ENCODE results near the gene SPRN. TPM values are rescaled to one million over a fixed set of nuclear protein-coding genes. Genes with fewer than 3 reads are reported as not detected.
"Not testable (repeated sequence)": the region's sequence is repeated elsewhere in the genome, so short reads cannot be mapped to it uniquely, and the experiment has no call there.

Gene SPRN, protein sequence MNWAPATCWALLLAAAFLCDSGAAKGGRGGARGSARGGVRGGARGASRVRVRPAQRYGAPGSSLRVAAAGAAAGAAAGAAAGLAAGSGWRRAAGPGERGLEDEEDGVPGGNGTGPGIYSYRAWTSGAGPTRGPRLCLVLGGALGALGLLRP
- not detected for total RNA-seq
- long read RNA-seq, result 0 reads

DNA sequence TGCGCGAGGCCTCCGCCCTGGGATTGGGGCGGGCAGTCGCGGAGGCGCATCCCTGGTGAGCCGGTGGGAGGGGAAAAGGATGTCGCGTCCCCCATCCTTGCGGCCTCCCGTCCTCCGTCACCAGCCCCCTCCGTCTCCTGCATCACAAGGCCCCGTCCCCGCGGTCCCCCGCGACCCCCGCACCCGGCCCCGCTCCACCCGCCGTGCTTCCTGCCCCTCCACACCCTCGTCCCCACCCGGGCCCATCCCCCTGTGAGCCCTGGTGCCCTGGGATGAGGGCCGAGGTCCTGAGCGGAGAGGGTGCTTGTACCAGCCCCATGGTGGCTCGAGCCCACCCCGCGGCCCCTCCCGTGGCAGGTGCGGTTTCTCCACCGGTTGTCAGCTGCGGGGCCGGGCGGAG lies at the start of gene SPRN:
Gene SPRN, minus strand, starts transcription at position 25 of the 400 bp plus-strand sequence. CDS start 944 bp downstream, outside the sequence.
- ATAC-seq (ENCODE audit: poor library complexity), result not testable (repeated sequence)
- intact Hi-C loops (cut with DNase I), result loop anchor here (10.0 kb wide), 1 partner anchor 150 kb away; no protein-coding TSS in a partner anchor

DNA sequence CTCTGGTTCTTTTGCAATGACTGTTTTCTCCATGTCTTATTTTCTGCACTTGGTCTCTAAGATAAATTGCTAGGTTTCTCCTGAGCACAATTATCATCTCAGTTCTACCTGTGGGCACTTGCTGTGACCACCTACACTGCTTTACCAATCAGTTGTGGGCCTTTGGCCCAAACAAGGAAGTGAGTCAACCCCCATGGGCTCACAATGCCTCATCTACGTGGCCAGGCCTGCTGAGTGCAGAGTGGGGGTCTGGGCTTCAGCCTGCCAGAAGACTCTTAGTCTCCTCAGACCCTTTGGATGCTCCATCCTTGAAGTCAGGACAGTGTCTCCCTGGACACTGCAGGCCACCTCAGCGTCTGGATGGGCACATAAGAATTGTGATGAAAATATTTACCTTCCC lies 49.6 kb upstream of the SPRN start:
- intact Hi-C loops (cut with DNase I), result no loop called here
- ATAC-seq (ENCODE audit: poor library complexity) (no peak), DNase-seq (no peak)

More for the DNA sequence above, at the start of gene SPRN:
- not testable (repeated sequence) for DNase-seq

DNA sequence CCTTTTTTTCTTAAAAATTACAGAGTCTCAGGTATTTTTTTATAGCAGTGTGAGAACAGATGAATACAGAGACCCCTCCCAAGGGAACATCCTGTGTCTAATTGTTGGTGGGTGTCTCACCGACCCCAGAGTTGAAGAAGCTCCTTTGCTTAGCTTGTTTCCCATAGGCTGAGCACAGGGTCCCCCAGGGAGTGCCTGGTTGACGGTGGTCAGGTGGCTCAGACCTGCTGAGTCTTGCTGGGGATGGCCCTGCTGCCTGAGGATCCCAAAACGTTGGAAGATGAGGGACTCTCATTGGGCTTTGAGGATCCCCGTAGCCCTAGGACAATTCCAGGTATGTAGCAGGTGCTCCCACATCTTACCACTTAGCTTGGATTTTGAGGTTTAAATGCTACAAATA lies 48.8 kb upstream of the SPRN start:
- intact Hi-C loops (cut with DNase I), result no loop called here
- ATAC-seq (ENCODE audit: poor library complexity) (no peak), DNase-seq (no peak)

DNA sequence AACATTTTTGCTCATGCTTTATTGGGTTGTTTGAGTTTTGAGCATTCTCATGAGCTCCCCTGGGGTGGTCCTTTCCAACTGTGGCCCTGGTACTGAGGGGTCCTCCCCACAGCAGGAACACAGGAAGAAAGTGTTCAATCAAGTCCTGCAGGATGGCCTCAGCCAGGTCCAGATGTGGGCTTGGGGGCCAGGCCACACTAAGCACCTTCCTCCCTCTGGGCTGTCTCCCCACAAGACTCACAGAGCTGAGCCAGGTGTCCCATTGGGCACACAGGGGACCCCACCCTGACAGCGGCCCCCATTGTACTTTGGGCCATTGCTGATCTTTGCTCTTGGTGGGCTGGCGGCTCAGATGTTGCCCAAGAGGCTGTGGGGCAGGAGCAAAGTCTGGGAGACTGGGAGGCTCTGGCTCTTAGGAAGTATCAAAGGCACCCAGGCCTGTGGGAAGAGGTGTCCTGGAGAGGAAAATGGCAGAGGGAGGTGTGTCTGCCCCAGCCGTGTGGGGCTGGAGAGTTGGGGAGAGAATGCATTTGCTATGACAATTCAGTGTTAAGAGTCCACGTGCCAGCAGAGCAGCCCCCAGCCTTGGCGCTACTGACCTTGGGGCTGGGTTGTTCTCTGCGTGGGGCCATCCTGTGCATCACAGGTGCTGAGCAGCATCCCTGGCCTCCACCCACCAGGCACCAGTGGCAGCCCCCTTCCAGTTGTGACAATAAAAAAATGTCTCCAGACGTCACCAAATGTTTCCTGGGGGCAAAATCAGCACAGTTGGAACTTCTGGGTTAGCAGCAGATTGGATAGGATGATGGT lies 47.1 kb upstream of the SPRN start:
- DNase-seq, result no peak
- intact Hi-C loops (cut with DNase I), result no loop called here
- no peak for ATAC-seq (ENCODE audit: poor library complexity)

DNA sequence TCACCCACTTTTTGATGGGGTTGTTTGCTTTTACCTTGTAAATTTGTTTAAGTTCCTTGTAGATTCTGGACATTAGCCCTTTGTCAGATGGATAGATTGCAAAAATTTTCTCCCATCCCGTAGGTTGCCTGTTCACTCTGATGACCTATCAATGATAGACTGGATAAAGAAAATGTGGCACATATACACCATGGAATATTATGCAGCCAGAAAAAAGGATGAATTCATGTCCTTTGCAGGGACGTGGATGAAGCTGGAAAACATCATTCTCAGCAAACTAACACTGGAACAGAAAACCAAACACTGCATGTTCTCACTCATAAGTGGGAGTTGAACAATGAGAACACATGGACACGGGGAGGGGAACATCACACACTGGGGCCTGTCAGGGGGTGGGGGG lies 44.8 kb upstream of the SPRN start:
- intact Hi-C loops (cut with DNase I); DNase-seq; ATAC-seq (ENCODE audit: poor library complexity): not testable (repeated sequence)

DNA sequence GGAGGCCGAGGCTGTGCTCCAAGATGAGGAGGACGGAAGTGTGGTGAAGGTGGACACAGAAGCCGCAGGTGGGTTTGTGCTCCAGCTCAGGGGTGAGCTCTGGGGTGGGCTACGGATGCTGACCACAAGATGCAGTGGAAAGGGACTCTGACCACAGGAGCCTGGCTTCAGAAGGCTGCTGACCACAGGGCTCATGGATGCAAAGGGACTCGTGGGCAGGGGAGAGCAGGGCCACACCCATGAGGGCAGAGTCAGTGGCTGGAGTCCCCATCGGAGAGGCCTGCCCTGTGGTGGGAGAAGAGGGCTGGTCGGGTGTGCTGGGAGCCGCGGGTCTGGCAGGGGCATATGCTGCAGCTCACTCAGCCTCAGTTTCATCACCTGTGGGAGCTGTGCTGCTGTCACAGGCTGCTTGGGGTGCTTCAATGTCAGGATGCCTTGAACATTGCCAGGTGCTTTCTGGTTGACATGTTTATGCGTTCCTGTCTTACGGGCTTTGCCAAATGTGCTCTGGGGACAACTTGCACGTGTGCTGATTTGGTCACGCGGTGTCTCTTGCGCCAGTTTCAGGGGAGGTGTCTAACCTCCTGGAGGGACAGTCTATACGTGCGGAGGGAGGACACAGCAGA lies 43.0 kb upstream of the SPRN start:
- ATAC-seq (ENCODE audit: poor library complexity) (no peak), DNase-seq (no peak)
- intact Hi-C loops (cut with DNase I), result no loop called here

DNA sequence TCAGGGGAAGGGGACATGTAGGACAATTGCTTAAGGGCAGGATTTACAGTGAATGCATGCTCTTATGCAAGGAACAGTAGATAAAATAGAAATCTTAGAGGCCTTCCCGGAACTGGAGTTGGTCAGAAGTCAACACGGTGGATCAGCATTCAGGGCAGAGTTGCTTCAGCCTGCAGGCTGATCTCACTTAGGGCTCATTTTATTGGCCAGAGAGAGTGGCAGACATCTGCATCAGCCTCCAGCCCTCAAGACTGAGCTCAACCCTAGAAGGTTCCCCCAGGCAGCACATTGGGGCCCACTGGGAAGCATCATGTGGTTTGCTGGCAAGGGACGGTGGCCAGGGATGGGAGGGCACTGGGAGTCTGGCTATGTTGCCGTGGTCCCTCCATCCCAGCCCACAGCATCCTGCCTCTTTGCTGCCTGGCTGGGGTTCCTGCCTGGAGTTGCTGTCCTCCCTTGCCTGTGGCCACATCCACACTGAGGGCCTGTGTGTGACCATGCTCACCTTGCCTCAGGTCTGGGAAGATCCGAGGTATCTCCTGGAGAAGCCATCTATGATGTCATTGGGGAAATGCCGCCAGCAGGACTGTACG lies 42.4 kb upstream of the SPRN start:
- ATAC-seq (ENCODE audit: poor library complexity) (no peak), DNase-seq (no peak)
- intact Hi-C loops (cut with DNase I), result no loop called here

DNA sequence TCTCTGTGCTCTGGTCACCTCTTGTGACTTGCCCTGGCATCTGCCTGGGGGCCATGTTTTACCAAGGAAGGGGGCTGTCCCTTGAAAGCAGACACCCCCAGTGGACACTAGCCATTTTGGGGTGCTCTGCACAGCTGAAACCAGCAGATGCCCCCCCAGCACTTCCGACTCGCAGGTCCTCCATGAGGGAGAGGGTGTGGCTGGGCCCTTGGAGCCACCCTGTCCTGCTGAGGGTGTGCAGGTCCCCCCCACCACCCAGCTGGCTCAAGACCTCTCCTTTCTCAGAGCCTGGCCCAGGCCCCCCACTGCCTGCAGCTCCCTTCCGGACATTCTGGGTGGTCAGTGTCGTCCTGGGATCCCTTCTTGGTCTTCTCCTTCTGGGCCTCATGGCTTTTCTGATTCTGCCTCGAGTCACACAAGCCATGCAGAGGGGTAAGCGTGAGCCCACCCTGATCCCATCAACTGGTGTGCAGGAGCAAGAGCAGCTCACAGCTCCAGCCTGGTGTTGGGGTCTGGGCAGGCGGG lies 41.6 kb upstream of the SPRN start:
- ATAC-seq (ENCODE audit: poor library complexity) (no peak), DNase-seq (no peak)
- intact Hi-C loops (cut with DNase I), result no loop called here

DNA sequence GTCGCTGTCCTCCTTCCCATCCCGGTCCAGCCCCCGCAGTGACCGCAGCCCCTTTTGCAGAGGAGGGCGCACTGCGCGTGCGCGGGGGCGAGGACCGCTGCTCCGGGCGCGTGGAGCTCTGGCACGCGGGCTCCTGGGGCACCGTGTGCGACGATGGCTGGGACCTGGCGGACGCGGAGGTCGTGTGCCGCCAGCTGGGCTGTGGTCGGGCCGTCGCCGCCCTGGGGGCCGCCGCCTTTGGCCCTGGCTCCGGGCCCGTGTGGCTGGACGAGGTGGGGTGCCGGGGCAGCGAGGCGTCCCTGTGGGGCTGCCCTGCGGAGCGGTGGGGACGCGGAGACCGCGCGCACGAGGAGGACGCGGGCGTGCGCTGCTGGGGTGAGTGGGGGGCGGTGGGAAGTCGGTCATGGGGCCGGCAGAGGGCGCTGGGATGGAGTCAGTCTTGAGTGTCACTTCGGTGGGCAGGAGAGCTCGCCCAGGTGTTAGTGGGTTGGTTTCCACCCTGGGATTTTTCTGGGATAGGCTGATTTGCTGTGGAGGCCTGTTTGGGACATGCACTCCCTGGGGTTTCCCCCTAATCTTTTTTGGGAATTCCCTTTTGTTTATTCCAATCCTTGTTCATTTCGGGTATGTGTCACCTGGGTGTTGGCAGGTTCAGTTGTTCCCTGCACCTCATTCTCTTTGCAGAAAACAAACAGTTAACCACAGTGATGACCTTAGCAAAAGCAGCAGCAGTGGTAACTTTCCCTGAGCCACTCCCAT lies 40.9 kb upstream of the SPRN start:
- DNase-seq (no peak), ATAC-seq (ENCODE audit: poor library complexity) (no peak)
- intact Hi-C loops (cut with DNase I), result no loop called here

DNA sequence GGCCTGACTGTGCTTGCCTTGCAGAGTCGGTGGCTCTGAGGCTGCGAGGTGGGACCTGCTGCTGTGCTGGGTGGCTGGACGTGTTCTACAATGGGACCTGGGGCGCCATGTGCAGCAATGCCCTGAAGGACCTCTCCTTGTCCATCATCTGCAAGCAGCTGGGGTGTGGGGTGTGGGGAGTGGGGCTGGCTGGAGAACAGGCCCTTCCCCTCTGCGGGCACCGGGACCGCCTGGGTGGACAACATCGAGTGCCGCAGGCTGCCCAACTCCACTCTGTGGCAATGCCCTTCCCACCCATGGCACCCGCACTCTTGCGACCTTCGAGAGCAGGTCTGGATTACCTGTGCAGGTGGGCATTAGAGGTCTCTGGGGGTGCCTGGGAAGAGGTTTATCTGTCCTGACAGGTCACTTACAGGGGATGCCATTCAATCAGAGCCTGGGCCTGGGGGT lies 40.2 kb upstream of the SPRN start:
- intact Hi-C loops (cut with DNase I), result no loop called here
- ATAC-seq (ENCODE audit: poor library complexity), result no peak
- DNase-seq, result no peak

DNA sequence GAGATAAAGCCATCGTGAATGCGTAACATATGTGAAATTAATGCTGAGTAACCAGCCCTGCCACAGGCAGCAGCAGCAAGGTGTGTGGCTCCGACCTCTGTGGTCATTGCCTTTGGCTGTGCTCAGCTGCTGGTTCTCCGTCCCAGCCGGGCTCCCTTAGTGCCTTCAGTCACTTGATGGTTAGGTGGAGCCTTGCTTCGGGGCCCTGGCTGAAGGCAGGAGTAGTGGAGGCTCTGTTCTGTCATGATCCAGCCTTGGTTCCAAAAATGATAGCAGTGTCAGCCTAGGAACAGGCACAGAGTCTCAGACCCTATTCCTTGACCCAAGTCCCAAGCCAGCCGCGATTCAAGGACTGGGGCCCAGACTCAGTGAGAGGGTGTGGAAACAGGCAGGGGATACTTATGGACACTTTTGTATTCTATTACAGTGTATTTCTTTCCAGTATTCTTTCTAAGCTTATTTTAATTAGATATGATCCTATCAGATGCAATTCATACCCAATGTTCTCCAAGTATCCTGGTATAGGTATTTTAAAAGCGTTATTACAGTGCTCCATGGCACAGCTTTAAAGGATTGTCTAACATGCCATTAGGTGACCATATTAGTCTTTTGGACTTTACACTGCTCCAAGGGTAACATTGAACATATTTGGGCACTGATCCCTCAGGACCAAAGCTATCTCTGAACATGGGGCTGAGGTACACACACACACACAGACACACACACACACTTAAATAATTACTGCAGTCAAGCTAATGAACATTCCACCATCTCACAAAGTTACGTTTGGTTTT lies 38.3 kb upstream of the SPRN start:
- ATAC-seq (ENCODE audit: poor library complexity), result no peak
- intact Hi-C loops (cut with DNase I), result no loop called here
- no peak for DNase-seq

DNA sequence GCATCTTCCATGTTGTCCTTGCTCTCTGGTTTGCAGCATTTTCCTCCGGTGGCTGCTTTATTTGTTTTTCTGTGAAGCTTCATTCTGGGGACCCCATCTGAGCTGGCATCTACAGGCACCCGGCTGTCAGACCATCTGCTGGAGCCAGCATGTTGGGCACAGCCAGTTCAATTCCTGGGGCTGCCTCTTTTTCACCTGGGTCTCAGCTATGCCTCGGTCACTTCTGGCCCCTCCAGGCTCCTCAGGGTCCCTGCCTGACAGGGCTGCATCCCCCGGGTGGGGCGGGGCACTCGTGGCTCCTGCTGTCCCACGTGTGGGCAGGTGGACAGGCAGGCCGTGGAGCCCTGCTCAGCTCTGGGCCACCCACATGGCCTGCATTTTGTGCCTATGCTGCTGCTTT lies 37.4 kb upstream of the SPRN start:
- no peak for DNase-seq
- no peak for ATAC-seq (ENCODE audit: poor library complexity)
- intact Hi-C loops (cut with DNase I), result no loop called here

DNA sequence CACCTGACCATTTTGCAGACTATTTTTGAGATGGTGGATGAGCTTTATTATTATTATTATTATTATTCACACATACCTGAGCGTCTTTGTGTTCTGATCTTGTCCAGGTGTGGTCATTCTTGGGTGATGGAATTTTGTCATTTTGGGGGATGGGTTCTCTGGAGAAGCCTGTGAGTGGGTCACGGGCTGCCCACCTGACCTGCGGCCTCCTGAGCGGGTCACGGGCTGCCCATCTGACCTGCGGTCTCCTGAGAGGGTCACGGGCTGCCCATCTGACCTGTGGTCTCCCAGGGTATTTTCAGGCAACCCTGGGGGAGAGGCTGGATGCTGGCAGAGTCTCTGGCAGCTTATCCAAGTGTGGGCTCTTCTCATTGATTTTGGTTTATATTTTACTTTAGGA lies 36.6 kb upstream of the SPRN start:
- DNase-seq, result no peak
- intact Hi-C loops (cut with DNase I), result no loop called here

DNA sequence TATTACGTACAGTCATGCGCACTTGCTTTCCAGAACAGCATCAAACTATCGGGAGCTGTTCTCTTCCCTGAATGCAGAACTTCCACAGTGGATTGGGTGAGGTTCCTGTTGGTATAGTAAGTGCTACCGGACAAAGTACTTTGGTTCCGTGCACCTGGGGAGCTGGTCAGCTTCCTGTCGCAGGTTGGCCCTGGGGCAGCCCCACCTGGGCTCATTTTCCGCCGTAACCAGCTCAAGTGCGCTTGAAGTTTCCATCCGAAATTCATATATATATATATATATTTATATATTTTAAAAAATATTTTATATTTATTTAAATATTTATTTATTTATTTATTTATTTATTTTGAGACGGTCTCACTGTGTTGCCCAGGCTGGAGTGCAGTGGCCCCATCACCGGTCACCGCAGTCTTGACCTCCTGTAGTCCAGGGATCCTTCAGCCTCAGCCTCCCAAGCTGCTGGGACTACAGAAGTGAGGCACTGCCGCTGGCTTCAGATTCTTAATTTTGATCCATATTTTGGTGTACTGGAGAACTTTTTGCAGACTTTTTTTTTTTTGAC lies 35.9 kb upstream of the SPRN start:
- no peak for ATAC-seq (ENCODE audit: poor library complexity)
- intact Hi-C loops (cut with DNase I), result no loop called here
- DNase-seq, result no peak

More for the DNA sequence above, 36.6 kb upstream of the SPRN start:
- no peak for ATAC-seq (ENCODE audit: poor library complexity)

DNA sequence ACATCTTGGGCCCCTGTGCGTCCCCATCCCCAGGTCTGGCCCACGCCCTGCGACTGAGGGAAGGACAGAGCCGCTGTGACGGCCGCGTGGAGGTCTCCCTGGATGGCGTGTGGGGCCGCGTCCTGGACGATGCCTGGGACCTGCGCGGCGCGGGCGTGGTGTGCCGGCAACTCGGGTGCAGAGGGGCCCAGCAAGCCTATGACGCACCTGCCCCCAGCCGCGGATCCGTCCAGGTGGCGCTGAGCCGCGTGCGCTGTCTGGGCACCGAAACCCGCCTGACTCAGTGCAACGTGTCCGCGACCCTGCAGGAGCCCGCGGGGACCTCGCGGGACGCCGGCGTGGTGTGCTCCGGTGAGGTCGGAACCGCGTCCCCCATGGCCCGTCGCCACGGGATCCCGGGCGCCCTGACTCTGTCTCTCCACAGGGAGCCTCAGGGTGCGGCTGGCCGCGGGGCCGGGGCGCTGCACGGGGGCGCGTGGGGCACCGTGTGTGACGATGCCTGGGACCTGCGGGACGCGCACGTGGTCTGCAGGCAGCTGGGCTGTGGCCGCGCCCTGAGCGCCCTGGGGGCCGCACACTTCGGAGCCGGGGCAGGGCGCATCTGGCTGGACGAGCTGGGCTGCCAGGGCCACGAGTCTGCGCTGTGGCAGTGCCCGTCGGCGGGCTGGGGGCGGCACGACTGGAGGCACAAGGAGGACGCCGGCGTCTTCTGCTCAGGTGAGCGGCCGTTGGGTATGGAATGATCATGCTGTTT lies 35.2 kb upstream of the SPRN start:
- DNase-seq, result no peak
- no peak for ATAC-seq (ENCODE audit: poor library complexity)
- intact Hi-C loops (cut with DNase I), result no loop called here

DNA sequence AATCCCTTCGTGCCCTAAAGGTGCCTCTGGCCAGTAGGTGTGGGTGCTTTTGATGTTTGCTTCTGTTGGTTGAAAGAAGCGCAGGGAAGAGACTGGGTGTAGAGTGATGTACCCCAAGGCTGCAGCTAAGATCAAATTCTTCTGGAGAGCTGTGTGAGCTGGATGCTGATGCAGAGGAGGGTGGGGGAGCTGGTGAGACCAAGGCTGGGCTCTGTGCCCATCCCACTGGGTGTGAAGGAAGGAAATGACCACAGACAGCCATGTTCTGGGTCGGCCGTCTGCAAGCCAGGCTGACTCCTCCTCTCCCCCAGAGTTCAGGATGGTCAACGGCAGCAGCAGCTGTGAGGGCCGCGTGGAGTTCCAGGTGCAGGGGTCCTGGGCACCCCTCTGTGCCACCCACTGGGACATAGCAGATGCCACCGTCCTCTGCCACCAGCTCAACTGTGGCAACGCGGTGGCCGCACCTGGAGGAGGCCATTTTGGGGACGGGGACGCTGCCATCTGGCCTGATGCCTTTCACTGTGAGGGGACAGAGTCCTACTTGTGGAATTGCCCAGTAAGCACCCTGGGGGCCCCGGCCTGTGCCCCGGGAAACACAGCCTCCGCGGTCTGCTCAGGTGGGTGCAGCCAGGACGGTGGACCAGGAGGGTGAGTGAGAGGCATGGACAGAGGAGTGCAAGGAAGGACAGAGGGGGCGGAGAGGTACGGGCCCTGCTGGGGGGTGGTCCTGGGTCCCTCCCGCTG lies 34.5 kb upstream of the SPRN start:
- intact Hi-C loops (cut with DNase I), result no loop called here
- ATAC-seq (ENCODE audit: poor library complexity), result no peak
- DNase-seq, result no peak

Measured in Right ventricle myocardium superior (tissue), 1 donor.